OCI-LY3 (cell line): ENCODE measurements around the gene INTS6.

ENCODE experiments used
- H2AFZ ChIP-seq: fragments of 200-600, 300-600 bp; shearing (Covaris generic); 2 replicates; pipeline ENCODE4 v1.6.0; 2014; ENCODE audit warnings: antibody characterized with exemption, low read depth, low read length
- H3K27ac ChIP-seq: fragments of 200-600, 300-600 bp; sonication (generic); 2 replicates; pipeline ENCODE4 v1.5.1; 2014; ENCODE audit warnings: mild to moderate bottlenecking, low read length, moderate library complexity, mixed read lengths
- H3K27me3 ChIP-seq: fragments of 200-600, 300-600 bp; sonication (generic); 2 replicates; pipeline ENCODE4 v1.6.1; 2014; ENCODE audit warnings: low read depth, low read length, mixed read lengths
- H3K36me3 ChIP-seq: fragments of 200-600, 300-600 bp; sonication (generic); replicated peaks from 2 replicates; pipeline ENCODE3; 2014; ENCODE audit warnings: low read depth, low read length, mixed read lengths
- H3K4me1 ChIP-seq: fragments of 300-600, 200-600 bp; sonication (generic); 2 replicates; pipeline ENCODE4 v1.6.1; 2014; ENCODE audit warnings: low read length, mixed read lengths
- H3K4me2 ChIP-seq: fragments of 200-600, 300-600 bp; sonication (generic); 2 replicates; pipeline ENCODE4 v1.6.1; 2014; ENCODE audit warnings: low read length, mixed read lengths
- H3K4me3 ChIP-seq: fragments of 300-600, 200-600 bp; sonication (generic); 2 replicates; pipeline ENCODE4 v1.5.1; 2014; ENCODE audit warnings: antibody characterized with exemption, mild to moderate bottlenecking, low read length, moderate library complexity
- H3K79me2 ChIP-seq: fragments of 300-600, 200-600 bp; shearing (Covaris generic); 2 replicates; pipeline ENCODE4 v1.6.1; 2014; ENCODE audit warnings: mild to moderate bottlenecking, low read length, mixed read lengths
- H3K9ac ChIP-seq: fragments of 300-600, 200-600 bp; shearing (Covaris generic); 2 replicates; pipeline ENCODE4 v1.6.0; 2014; ENCODE audit warnings: mild to moderate bottlenecking, low read length, moderate library complexity
- H3K9me3 ChIP-seq: fragments of 200-600, 300-600 bp; shearing (Covaris generic); 2 replicates; pipeline ENCODE4 v1.6.1; 2014; ENCODE audit warnings: low read length, mixed read lengths; ENCODE audit not compliant: insufficient read depth
- H4K20me1 ChIP-seq: fragments of 200-600, 300-600 bp; sonication (generic); 2 replicates; pipeline ENCODE4 v1.6.1; 2016; ENCODE audit warnings: low read length, mixed read lengths; ENCODE audit not compliant: insufficient read depth
- CTCF ChIP-seq: fragments of 200-600, 300-600 bp; sonication (generic); IDR thresholded peaks from 2 replicates; pipeline ENCODE4 v1.5.1; 2014; ENCODE audit warnings: antibody characterized with exemption, low read length, low read depth
- EZH2phosphoT487 ChIP-seq: fragments of 200-600 bp; shearing (Covaris generic); IDR thresholded peaks from 2 replicates; pipeline ENCODE4 v1.6.1; 2018; ENCODE audit warnings: antibody characterized with exemption, mixed run types, low read depth

The INTS6 gene

DNA sequence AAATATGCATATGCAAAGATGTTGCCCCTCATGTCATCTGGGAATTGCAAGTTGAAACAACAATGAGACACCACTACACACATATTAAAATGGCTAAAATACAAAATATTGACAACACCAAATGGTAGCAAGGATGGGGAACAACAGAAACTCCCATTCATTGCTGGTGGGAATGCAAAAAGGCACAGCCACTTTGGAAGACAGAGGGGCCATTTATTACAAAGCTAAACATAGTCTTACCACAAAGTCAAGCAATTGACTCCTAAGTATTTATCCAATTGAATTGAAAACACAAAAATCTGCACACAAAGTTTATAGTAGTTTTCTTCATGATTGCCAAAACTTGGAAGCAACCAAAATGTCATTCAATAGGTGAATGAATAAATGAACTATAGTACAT lies 119.4 kb downstream of the INTS6 start:
- Histone ChIP-seq H3K27me3 (no peaks in the 10 kb centered on the region), H3K4me1 (peaks cover 18% of the 10 kb centered on the region), H3K27ac (no peak overlapping the region), H3K9ac (no peak overlapping the region), H3K4me3 (no peak overlapping the region), H2AFZ (no peak overlapping the region), H3K4me2 (no peak overlapping the region), H3K79me2 (no peaks in the 10 kb centered on the region), H3K36me3 (no peaks in the 10 kb centered on the region), H3K9me3 (no peaks in the 10 kb centered on the region), H4K20me1 (no peaks in the 10 kb centered on the region)
- TF ChIP-seq EZH2phosphoT487 = no peak
- TF ChIP-seq CTCF = no peak

DNA sequence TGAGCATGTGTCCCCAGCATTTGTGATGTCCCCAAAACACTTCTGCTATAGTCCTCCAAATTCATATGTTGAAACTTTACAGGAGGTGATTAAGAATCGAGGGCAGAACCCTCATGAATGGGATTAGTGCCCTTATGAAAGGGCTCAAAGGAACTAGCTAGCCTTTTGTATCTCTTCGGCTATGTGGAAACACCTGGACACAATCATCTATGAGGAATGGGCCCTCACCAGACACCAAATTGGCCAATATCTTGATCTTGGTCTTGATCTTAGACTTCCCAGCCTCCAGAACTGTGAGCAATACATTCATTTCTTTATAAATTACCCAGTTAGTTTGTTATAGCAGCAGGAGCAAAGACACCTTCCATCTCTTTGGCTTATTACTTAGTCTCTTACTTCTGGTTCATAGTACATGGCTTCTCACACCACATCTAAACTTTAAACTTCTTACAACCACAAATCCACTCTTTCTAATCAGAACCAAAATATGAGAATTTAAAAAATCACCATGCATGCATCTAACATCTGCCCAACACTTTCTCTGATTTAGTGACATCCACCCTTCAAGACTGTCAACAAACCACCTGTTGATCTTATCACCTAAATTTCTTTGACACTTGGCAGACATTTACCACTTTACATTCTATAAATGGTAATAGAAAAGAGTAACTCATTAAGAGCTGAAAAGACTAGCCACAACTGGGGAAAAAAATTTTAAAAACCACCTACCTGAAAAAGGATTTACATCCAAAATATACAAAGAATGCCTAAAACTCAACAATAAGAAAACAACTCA lies 120.1 kb downstream of the INTS6 start:
- no peaks in the 10 kb centered on the region for H3K79me2 ChIP-seq
- no peaks in the 10 kb centered on the region for H3K36me3 ChIP-seq
- peaks cover 18% of the 10 kb centered on the region for H3K4me1 ChIP-seq
- H3K4me3 ChIP-seq = no peak overlapping the region
- H4K20me1 ChIP-seq = no peaks in the 10 kb centered on the region
- no peak overlapping the region for H2AFZ ChIP-seq
- no peak overlapping the region for H3K4me2 ChIP-seq
- no peaks in the 10 kb centered on the region for H3K9me3 ChIP-seq
- no peak overlapping the region for H3K9ac ChIP-seq
- H3K27me3 ChIP-seq = no peaks in the 10 kb centered on the region
- H3K27ac ChIP-seq = no peak overlapping the region
- TF ChIP-seq CTCF = no peak
- no peak for TF ChIP-seq EZH2phosphoT487

DNA sequence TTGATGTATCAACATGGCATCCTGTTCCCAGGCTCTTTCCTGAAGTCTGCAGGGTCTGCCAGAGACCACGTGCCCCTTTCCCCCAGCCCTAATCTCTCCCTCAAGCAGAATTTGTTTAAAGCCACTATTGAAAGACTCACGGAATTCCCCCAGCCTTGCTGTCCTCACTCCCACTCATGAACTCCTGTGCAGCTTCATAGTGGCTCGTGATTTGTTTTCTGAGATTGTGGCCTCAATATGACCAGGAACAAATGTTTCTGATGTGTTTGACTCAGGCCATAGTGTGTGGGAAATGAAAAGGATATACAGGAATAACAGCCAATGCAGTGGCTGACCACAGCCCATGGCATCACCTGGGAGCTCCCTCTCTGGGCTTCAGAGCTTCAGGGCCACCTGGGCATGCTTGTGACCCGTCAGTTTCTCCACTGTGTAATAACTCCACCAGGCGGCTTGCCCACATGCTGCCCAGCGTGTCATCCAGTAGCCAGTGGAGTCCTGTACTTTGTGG lies 121.4 kb downstream of the INTS6 start:
- H3K27me3 ChIP-seq = no peaks in the 10 kb centered on the region
- no peak overlapping the region for H3K27ac ChIP-seq
- TF ChIP-seq EZH2phosphoT487 (no peak), CTCF (no peak)

GRCh38 chr13:51330791-51331190 lies 122.0 kb downstream of the INTS6 start:
- H3K27me3 ChIP-seq = no peaks in the 10 kb centered on the region

More for the DNA sequence above, 121.4 kb downstream of the INTS6 start:
- no peak overlapping the region for H3K4me3 ChIP-seq
- H4K20me1 ChIP-seq = no peaks in the 10 kb centered on the region
- H3K9ac ChIP-seq = no peak overlapping the region
- H3K9me3 ChIP-seq = no peaks in the 10 kb centered on the region
- H3K36me3 ChIP-seq = no peaks in the 10 kb centered on the region
- H2AFZ ChIP-seq = no peak overlapping the region
- H3K79me2 ChIP-seq = no peaks in the 10 kb centered on the region
- H3K4me2 ChIP-seq = peak overlapping the region; percentile 49
- H3K4me1 ChIP-seq = peaks cover 18% of the 10 kb centered on the region

More at GRCh38 chr13:51330791-51331190, 122.0 kb downstream of the INTS6 start:
- no peak for TF ChIP-seq CTCF
- TF ChIP-seq EZH2phosphoT487 = no peak
- Histone ChIP-seq H3K4me2 (peak overlapping the region; percentile 49), H3K4me3 (peak overlapping the region; percentile 18), H3K36me3 (no peaks in the 10 kb centered on the region), H3K4me1 (peaks cover 18% of the 10 kb centered on the region), H3K9ac (no peak overlapping the region), H4K20me1 (no peaks in the 10 kb centered on the region), H3K9me3 (no peaks in the 10 kb centered on the region), H3K27ac (no peak overlapping the region), H3K79me2 (no peaks in the 10 kb centered on the region), H2AFZ (no peak overlapping the region)
